Upper lobe of left lung (tissue), 6 donors: ENCODE results near the gene TAGLN. TPM values are rescaled to one million over a fixed set of nuclear protein-coding genes. Genes with fewer than 3 reads are reported as not detected.
A peak's percentile ranks its signal among the peaks of the same experiment; 100 is the strongest.

Source experiments
- ATAC-seq, 2 donors: fragments of 200-7000 bp; cut with Tn5 transposase; one replicate each; pipeline ENCODE4 v1.9.1; 2022; ENCODE audit warnings: mild to moderate bottlenecking in 2 of 2, moderate library complexity in 2 of 2; ENCODE audit not compliant: low FRiP score in 2 of 2
- DNase-seq, 2 donors: peaks; one replicate each; pipeline ENCODE4 v3.0.0-alpha.2; 2019 to 2020
- H3K27ac ChIP-seq, 4 donors: fragments of 200-600 bp; sonication (generic); one replicate each; pipeline ENCODE4 v1.5.1; 2016 to 2019
- H3K27me3 ChIP-seq, 4 donors: fragments of 200-600 bp; sonication (generic); one replicate each; pipeline ENCODE4 v1.5.1; 2017 to 2019
- H3K36me3 ChIP-seq, 4 donors: fragments of 200-600 bp; sonication (generic); one replicate each; pipeline ENCODE4 v1.5.1; 2016 to 2019
- H3K4me1 ChIP-seq, 4 donors: fragments of 200-600 bp; sonication (generic); one replicate each; pipeline ENCODE4 v1.5.1; 2018 to 2019
- H3K4me3 ChIP-seq, 4 donors: fragments of 200-600 bp; sonication (generic); one replicate each; pipeline ENCODE4 v1.5.1; 2017 to 2019; ENCODE audit warnings: mild to moderate bottlenecking in 2 of 4, moderate library complexity in 1 of 4
- H3K9me3 ChIP-seq, 4 donors: fragments of 200-600 bp; sonication (generic); one replicate each; pipeline ENCODE4 v1.5.1; 2018 to 2019
- CTCF ChIP-seq, 6 experiments: fragments of 450-650 bp in 4 of 6; fragments of 200-600 bp in 2 of 6; sonication (generic) in 2 of 6; IDR thresholded peaks; one replicate each; pipeline ENCODE4 v1.5.1; 2016 to 2019; ENCODE audit warnings: antibody characterized with exemption in 6 of 6
- EP300 ChIP-seq, 4 donors: sonication (generic); formaldehyde crosslinking; IDR thresholded peaks; one replicate each; pipeline ENCODE4 v1.5.1; 2017; ENCODE audit warnings: antibody characterized with exemption in 4 of 4, control low read depth in 2 of 4
- POLR2A ChIP-seq, 4 donors: fragments of 450-650 bp; IDR thresholded peaks; one replicate each; pipeline ENCODE4 v1.5.1; 2016 to 2017; ENCODE audit warnings: antibody characterized with exemption in 4 of 4, mild to moderate bottlenecking in 2 of 4
- POLR2AphosphoS5 ChIP-seq, 2 donors: sonication (generic); formaldehyde crosslinking; IDR thresholded peaks; one replicate each; pipeline ENCODE4 v1.5.1; 2017; ENCODE audit warnings: antibody characterized with exemption in 2 of 2
- WGBS, 2 donors: methylation state at CpG; one replicate each; pipeline ENCODE4 v1.1.5; 2017 to 2018; 5-methylcytosine and 5-hydroxymethylcytosine counted together
- total RNA-seq, 6 donors: library from RNA; depleted of rRNA in 4 of 6; stranded (reverse); fragments of >200 nt in 4 of 6; gene quantifications; one replicate each; pipeline versions ENCODE4 v1.1.0 to v1.2.1, GENCODE V29; 2016 to 2021
- donor health status: DM: no; HTN: no; CAD: no; lungs with moderate emphysema.
- donor health status: DM: no; HTN: yes; CAD: no; lungs with severe emphysema.

The TAGLN gene
- total RNA-seq, 6 donors from 2014 or later: 105 to 608 (median 334) TPM

GRCh38 chr11:117197516-117198456 is 1.4 kb upstream of the TAGLN start:
- peak overlapping the region; percentile 27 to 81 (median 74) for H3K27ac ChIP-seq
- no peaks in the 10 kb centered on the region for H3K9me3 ChIP-seq
- TF ChIP-seq POLR2A (IDR thresholded peaks at IDR 0.05) (no peak), CTCF (IDR thresholded peaks at IDR 0.05) (peak; percentile 14 to 35 (median 23))
- ATAC-seq (no peak), DNase-seq (peak in 1 of 2 donors; percentile 58)
- H3K27me3 ChIP-seq: no peaks in the 10 kb centered on the region
- peaks cover 7 to 30% (median 17%) of the 10 kb centered on the region in 4 donors for H3K4me1 ChIP-seq
- WGBS, 2 donors: 75 to 82% methylated on average over 7 to 17 of the region's 17 CpGs
- peaks cover 0 to 35% (median 25%) of the 10 kb centered on the region in 4 donors for H3K36me3 ChIP-seq
- peak overlapping the region in 1 of 4 donors; percentile 44 for H3K4me3 ChIP-seq

GRCh38 chr11:117198613-117199012 is 557 bp upstream of the TAGLN start:
- ATAC-seq (no peak), DNase-seq (no peak)
- Histone ChIP-seq H3K4me3 (peak overlapping the region in 3 of 4 donors; percentile 39 to 44 (median 40)), H3K9me3 (no peaks in the 10 kb centered on the region), H3K4me1 (peaks cover 7 to 30% (median 17%) of the 10 kb centered on the region in 4 donors), H3K36me3 (peaks cover 0 to 35% (median 18%) of the 10 kb centered on the region in 4 donors), H3K27ac (peak overlapping the region; percentile 27 to 81 (median 74)), H3K27me3 (no peaks in the 10 kb centered on the region)
- TF ChIP-seq CTCF (IDR thresholded peaks at IDR 0.05) (no peak), POLR2A (IDR thresholded peaks at IDR 0.05) (no peak), EP300 (IDR thresholded peaks at IDR 0.05) (no peak), POLR2AphosphoS5 (IDR thresholded peaks at IDR 0.05) (no peak)
- WGBS, 2 donors: 63% methylated on average over 4 of the region's 4 CpGs; no CpG with 5 or more reads in 1 of the 2 donors

DNA sequence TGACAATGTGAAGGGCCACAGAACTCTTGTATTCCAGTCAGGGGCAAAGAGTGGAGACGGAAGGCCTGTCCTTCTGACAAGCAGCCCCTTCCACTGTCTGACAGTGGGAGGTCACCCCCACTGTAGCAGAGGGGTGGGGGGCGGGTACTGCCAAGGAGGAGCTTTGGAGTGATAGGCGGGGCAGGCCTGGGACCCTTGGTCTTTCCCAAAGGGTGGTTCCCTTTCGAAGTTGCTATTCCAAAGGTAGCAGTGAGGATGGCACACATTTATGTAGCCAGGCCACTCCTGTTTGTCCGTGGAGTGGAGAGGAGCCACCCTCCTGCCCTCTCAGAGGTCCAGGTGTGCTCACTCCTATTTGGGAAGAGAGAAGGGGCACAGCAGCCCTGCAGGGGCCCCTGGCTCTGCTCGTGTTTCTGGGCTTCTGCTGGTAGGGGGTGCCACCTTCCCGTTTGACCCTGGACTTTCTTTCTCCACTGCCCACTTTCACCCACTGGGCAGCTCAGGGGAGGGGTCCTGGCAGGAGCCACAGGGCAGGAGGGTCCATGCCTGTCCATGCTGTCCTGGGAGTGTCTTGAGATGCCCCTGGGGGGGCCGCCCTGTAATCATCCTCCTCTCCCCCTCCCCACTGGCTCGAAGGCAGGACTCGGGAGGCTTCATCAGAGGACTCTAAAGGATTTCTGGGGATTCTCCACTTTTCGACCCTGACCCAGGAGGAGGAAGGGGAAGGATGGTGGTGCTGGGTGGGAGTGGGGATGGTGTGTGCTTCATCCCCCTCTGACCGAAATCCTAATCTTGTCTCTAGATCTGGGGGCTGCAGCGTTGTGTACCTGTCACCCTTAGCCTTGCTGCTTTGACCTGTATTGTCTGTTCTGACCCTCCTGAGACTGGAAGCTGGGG is 994 bp downstream of the TAGLN start:
- TF ChIP-seq POLR2A (IDR thresholded peaks at IDR 0.05): no peak
- no peak for TF ChIP-seq EP300 (IDR thresholded peaks at IDR 0.05)
- no peak for TF ChIP-seq POLR2AphosphoS5 (IDR thresholded peaks at IDR 0.05)
- TF ChIP-seq CTCF (IDR thresholded peaks at IDR 0.05): no peak

GRCh38 chr11:117200813-117201657 is 1.9 kb downstream of the TAGLN start:
- Histone ChIP-seq H3K9me3 (no peaks in the 10 kb centered on the region), H3K27ac (peak overlapping the region; percentile 60 to 81 (median 74)), H3K4me3 (peak overlapping the region in 3 of 4 donors; percentile 39 to 44 (median 40)), H3K4me1 (peaks cover 7 to 30% (median 19%) of the 10 kb centered on the region in 4 donors), H3K27me3 (no peaks in the 10 kb centered on the region), H3K36me3 (peaks cover 0 to 42% (median 26%) of the 10 kb centered on the region in 4 donors)
- DNase-seq: no peak
- 80 to 90% methylated on average over 12 of the region's 12 CpGs for WGBS, 2 donors
- no peak for ATAC-seq
- no peak for TF ChIP-seq EP300 (IDR thresholded peaks at IDR 0.05)

More for the DNA sequence above, 994 bp downstream of the TAGLN start:
- 58 to 67% methylated on average over 8 to 13 of the region's 13 CpGs for WGBS, 2 donors
- ATAC-seq (no peak), DNase-seq (peak in 1 of 2 donors; percentile 45)
- H3K9me3 ChIP-seq: no peaks in the 10 kb centered on the region
- H3K4me3 ChIP-seq: peak overlapping the region; percentile 29 to 44 (median 40)
- peak overlapping the region; percentile 60 to 81 (median 74) for H3K27ac ChIP-seq
- H3K36me3 ChIP-seq: peaks cover 0 to 42% (median 25%) of the 10 kb centered on the region in 4 donors
- H3K27me3 ChIP-seq: no peaks in the 10 kb centered on the region
- peaks cover 7 to 30% (median 19%) of the 10 kb centered on the region in 4 donors for H3K4me1 ChIP-seq
